Immature natural killer cell (primary cell): ENCODE results near the gene SCAMP5. TPM values are rescaled to one million over a fixed set of nuclear protein-coding genes. Genes with fewer than 3 reads are reported as not detected.

Source experiments
- DNase-seq, 3 donors: peaks; one replicate each; pipeline ENCODE4 v3.0.0; 2022; ENCODE audit warnings: mixed read lengths in 1 of 3
- H3K27ac Mint-ChIP-seq, 6 donors: one replicate each; pipeline ENCODE4 v1.8.0; 2020; ENCODE audit warnings: mixed read lengths in 6 of 6, mild to moderate bottlenecking in 5 of 6, inconsistent platforms in 4 of 6, moderate library complexity in 3 of 6
- H3K27me3 Mint-ChIP-seq, 3 donors: one replicate each; pipeline ENCODE4 v1.8.0; 2020 to 2021; ENCODE audit warnings: low read depth in 3 of 3, mild to moderate bottlenecking in 3 of 3, mixed read lengths in 3 of 3, moderate library complexity in 3 of 3, inconsistent platforms in 1 of 3
- H3K36me3 Mint-ChIP-seq, 3 donors: one replicate each; pipeline ENCODE4 v1.8.0; 2020; ENCODE audit warnings: mixed read lengths in 3 of 3, inconsistent platforms in 2 of 3, mild to moderate bottlenecking in 2 of 3
- H3K4me1 Mint-ChIP-seq, 2 donors: one replicate each; pipeline ENCODE4 v1.8.0; 2020; ENCODE audit warnings: inconsistent platforms in 2 of 2, mild to moderate bottlenecking in 2 of 2, mixed read lengths in 2 of 2, moderate library complexity in 1 of 2
- H3K4me3 Mint-ChIP-seq, 5 donors: one replicate each; pipeline ENCODE4 v1.8.0; 2020; ENCODE audit warnings: mild to moderate bottlenecking in 5 of 5, mixed read lengths in 5 of 5, inconsistent platforms in 3 of 5, moderate library complexity in 3 of 5
- H3K9me3 Mint-ChIP-seq, 6 donors: one replicate each; pipeline ENCODE4 v1.8.0; 2020; ENCODE audit warnings: mild to moderate bottlenecking in 6 of 6, mixed read lengths in 6 of 6, inconsistent platforms in 4 of 6, moderate library complexity in 3 of 6
- polyA plus RNA-seq, 3 donors: library from polyadenylated mRNA; unstranded; fragments of 300-500 nt; fragmentation: Illumina TruSeq; gene quantifications; one replicate each; pipeline ENCODE4 v1.2.3, GENCODE V29; 2021

Gene SCAMP5
- polyA plus RNA-seq, 3 donors from 2014 or later, result not detected

DNA sequence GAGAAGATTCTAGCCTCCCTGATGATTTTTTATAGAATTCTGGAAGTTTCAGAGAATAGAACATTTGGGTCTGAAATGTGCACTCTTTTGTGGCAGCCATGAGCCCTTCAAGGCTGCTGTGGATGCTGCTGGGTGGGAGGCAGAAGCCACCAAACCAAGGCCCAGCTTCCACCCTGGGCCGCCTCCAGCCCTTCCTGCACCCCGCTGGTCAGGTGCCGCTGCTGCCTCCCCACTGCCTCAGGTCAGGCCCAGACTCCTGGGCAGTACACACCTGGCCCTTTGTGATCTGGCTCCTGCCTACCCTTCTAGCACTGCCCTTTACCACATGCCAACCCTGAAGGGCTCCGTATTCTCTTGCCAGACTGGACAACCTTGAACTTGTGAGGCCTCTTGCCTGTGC, 56.3 kb downstream of the SCAMP5 start:
- no peaks in the 10 kb centered on the region for H3K27me3 Mint-ChIP-seq
- DNase-seq, result no peak
- no peak overlapping the region for H3K4me3 Mint-ChIP-seq
- H3K36me3 Mint-ChIP-seq, result peaks cover 0 to 5% (median 0%) of the 10 kb centered on the region in 3 donors
- peak overlapping the region in 1 of 6 donors; percentile 60 for H3K27ac Mint-ChIP-seq
- H3K9me3 Mint-ChIP-seq, result no peaks in the 10 kb centered on the region
- H3K4me1 Mint-ChIP-seq, result peaks cover 19 to 25% of the 10 kb centered on the region in 2 donors

DNA sequence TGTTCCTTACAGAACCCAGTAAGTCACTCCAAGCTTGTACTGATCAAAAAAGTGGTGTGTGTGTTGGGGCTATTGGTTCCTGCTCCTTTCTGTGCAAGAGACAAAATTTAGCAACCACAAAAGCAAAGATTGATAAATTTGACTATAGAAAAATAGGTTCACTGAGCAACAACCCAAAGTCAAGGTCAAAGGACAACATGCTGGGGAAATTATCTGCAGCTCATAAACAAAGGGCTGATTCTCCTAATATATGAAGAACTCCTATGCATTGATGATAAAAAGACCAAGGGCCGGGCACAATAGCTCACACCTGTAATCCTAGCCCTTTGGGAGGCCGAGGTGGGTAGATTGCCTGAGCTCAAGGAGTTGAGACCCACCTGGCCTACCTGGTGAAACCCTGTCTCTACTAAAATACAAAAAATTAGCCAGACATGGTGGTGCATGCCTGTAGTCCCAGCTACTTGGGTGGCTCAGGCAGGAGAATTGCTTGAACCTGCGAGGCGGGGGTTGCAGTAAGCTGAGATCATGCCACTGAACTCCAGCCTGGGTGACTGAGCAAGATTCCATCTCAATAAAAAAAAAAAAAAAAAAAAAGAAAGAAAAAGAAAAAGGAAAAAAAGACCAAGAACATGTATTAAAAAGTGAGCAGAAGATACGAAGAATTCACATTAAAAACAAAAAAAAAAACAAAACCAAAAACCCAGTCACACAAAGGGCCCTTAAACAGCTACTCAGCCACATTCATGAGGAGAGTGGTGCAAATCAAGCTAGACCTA, 57.8 kb downstream of the SCAMP5 start:
- Mint-ChIP-seq H3K27me3 (no peaks in the 10 kb centered on the region), H3K4me3 (no peak overlapping the region), H3K4me1 (peaks cover 14 to 15% of the 10 kb centered on the region in 2 donors), H3K9me3 (no peaks in the 10 kb centered on the region), H3K36me3 (peaks cover 0 to 5% (median 0%) of the 10 kb centered on the region in 3 donors), H3K27ac (no peak overlapping the region)
- DNase-seq, result no peak

DNA sequence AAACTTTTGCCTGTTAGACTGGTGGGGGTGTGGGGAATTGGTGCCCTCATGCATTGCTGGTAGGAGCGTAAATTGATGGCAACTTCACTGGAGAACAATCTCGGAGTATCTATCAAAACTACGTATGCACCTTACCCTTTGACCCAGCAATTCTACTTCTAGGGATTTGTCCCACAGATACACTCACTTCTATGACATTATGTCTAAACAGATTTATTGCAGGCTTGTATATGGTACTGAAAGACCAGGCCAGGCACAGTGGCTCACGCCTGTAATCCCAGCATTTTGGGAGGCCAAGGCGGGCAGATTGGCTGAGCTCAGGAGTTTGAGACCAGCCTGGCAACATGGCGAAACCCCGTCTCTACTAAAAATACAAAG, 58.4 kb downstream of the SCAMP5 start:
- DNase-seq, result no peak
- H3K4me3 Mint-ChIP-seq, result no peak overlapping the region
- no peak overlapping the region for H3K27ac Mint-ChIP-seq

DNA sequence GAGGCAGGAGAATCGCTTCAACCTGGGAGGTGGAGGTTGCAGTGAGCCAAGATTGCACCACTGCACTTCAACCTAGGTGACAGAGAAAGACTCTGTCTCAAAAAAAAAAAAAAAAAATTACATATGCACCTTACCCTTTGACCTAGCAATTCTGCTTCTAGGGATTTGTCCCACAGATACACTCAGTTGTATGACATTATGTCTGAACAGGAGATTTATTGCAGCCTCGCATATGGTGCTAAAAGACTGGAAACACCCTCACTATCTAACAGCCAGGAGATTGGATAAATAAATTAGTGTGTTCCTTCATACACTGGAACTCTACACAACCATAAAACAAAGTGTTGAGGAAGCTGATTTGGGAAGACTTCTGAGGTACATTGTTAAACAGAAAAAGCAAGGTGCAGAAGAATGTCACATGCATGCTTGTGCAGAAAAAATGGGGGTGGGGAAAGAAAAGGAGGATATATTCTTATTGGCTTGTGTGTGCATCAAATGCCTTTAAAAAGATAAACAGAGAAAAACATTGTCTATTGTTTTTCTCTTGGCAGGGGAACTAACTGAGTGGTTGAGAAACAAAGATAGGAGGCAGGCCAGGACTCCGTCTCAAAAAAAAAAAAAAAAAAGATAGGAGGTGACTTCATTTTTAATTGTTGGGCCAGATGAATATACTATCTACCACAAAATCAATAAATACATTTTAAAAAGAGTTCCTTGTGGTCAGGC, 59.0 kb downstream of the SCAMP5 start:
- no peaks in the 10 kb centered on the region for H3K9me3 Mint-ChIP-seq

More for the DNA sequence above, 58.4 kb downstream of the SCAMP5 start:
- Mint-ChIP-seq H3K4me1 (peaks cover 16 to 19% of the 10 kb centered on the region in 2 donors), H3K27me3 (no peaks in the 10 kb centered on the region), H3K9me3 (no peaks in the 10 kb centered on the region), H3K36me3 (peaks cover 0 to 3% (median 0%) of the 10 kb centered on the region in 3 donors)

DNA sequence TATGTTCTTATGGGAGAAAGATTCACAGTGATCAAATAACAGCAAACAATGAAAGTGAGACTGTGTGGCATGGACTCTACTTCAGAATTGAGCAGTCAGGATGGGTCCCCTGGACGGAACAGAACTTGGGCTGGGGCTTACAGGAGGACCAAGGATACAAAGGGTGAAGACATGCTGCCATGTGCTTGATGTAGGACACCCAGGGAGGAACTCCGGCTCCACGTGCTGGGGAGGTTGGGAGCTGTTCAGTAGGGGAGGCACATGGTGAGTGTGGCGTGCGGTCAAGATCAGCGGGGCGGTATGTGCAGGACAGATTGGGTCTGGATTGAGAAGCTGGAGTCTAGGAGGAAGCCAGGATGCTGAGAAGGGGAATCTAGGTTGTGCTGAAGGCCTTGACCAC, 60.7 kb downstream of the SCAMP5 start:
- H3K4me1 Mint-ChIP-seq, result peaks cover 18 to 23% of the 10 kb centered on the region in 2 donors
- DNase-seq, result no peak
- H3K27me3 Mint-ChIP-seq, result peaks cover 0 to 2% (median 0%) of the 10 kb centered on the region in 3 donors
- no peak overlapping the region for H3K4me3 Mint-ChIP-seq
- H3K27ac Mint-ChIP-seq, result peak overlapping the region in 5 of 6 donors; percentile 25 to 44 (median 37)
- H3K9me3 Mint-ChIP-seq, result no peaks in the 10 kb centered on the region
- no peaks in the 10 kb centered on the region for H3K36me3 Mint-ChIP-seq

More for the DNA sequence above, 59.0 kb downstream of the SCAMP5 start:
- Mint-ChIP-seq H3K36me3 (no peaks in the 10 kb centered on the region), H3K4me1 (peaks cover 14 to 19% of the 10 kb centered on the region in 2 donors), H3K27ac (peak overlapping the region in 2 of 6 donors; percentile 17 to 22), H3K4me3 (no peak overlapping the region), H3K27me3 (peaks cover 0 to 2% (median 0%) of the 10 kb centered on the region in 3 donors)
- DNase-seq, result no peak

DNA sequence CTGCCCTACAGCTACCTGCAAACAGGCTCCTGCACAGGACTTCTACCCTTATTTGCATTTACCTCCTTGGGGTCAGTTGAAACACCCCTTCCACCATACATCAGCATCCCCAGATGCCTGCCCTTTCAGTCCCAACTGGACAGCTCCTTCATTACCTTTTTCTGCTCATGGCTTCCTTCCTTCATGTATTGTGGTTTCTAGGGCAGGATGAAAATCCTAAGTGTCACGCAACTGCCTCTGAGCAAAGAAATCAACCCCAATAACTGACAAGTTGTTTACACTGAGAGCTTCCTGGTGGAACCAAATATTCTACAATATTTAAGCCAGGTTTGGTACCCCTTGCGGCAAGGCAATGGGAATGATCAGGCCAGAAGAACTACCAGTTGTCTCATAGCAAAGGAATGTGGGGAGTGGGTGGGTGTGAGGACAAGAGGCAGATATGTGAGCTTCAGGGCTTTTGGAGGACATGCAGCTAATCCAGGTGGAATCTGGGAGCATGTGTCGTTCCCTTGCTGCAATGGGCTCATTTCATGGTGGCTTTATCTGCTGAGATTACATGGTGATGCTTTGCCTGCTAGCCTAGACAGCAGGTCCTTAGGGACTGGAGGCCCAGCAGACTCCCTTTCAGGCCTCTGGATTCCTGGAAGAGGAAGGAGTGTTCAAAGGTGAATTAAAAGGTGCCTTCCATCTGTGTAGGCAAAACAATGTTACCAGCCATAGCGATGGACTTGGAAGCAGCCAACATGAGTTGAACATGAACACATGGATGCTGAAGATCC, 63.0 kb downstream of the SCAMP5 start:
- peaks cover 0 to 3% (median 2%) of the 10 kb centered on the region in 3 donors for H3K27me3 Mint-ChIP-seq
- peak overlapping the region in 2 of 6 donors; percentile 12 to 43 for H3K27ac Mint-ChIP-seq
- no peaks in the 10 kb centered on the region for H3K9me3 Mint-ChIP-seq
- H3K4me1 Mint-ChIP-seq, result peaks cover 26 to 30% of the 10 kb centered on the region in 2 donors
- H3K36me3 Mint-ChIP-seq, result no peaks in the 10 kb centered on the region
- no peak for DNase-seq
- no peak overlapping the region for H3K4me3 Mint-ChIP-seq

DNA sequence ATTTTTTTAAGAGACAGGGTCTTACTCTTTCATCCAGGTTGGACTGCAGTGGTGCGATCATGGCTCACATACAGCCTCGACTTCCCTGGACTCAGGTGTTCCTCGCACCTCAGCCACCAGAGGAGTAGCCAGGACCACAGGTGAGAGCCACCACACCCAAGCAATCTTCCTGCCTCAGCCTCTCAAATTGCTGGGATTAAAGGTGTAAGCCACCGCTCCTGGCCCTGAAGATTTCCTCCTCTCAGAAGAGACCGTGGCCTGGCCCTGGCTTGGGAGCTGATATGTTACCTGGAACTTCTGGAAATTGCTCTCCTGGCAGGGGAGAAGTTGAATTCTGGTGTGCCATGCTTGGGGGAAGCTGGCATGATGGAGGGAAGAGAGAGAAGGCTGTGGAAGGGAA, 64.2 kb downstream of the SCAMP5 start:
- Mint-ChIP-seq H3K9me3 (no peaks in the 10 kb centered on the region), H3K4me3 (no peak overlapping the region), H3K27ac (no peak overlapping the region), H3K4me1 (peaks cover 26 to 30% of the 10 kb centered on the region in 2 donors), H3K27me3 (peaks cover 2 to 3% (median 3%) of the 10 kb centered on the region in 3 donors), H3K36me3 (no peaks in the 10 kb centered on the region)
- DNase-seq, result no peak

DNA sequence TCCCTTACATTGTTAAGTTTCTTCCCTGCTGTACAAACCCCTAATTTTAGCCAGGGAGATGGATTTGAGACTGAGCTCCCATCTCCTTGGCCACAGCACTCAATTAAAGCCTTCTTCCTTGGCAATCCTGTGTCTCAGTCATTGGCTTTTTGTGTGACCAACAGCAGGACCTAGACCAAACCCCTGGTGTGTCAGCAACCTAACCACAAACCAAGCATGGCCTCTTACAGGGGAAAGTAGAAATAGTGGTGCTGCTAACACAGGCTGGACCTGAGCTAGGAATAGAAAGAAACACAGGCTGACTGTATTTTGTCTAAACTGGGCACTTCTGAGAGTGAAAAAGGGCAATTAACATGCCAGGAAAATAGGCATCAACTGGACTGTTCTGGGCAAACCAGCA, 65.9 kb downstream of the SCAMP5 start:
- H3K27me3 Mint-ChIP-seq, result peaks cover 2 to 4% (median 3%) of the 10 kb centered on the region in 3 donors

DNA sequence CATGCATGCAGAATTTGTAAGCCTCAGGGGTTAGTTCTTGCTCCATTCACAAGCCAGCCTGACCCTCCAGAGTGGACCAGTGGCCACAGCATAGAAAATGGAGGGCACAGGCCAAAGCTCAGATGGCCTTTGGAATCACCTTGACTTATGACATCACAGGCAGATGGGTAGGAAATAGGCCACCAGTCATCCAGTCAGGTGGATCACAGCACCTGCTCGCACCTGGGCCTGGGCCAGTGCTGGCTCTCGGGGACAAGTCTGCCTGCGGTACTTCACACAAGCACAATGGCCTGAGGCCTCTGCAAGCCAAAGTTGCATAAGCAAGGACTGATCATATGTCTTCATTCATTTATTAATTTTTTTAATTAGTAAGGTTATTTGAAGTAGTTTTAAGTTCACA, 67.3 kb downstream of the SCAMP5 start:
- H3K27me3 Mint-ChIP-seq, result peaks cover 2 to 4% (median 3%) of the 10 kb centered on the region in 3 donors
- no peaks in the 10 kb centered on the region for H3K36me3 Mint-ChIP-seq
- H3K4me1 Mint-ChIP-seq, result peaks cover 46 to 51% of the 10 kb centered on the region in 2 donors
- no peak for DNase-seq
- H3K9me3 Mint-ChIP-seq, result no peaks in the 10 kb centered on the region
- H3K4me3 Mint-ChIP-seq, result no peak overlapping the region
- H3K27ac Mint-ChIP-seq, result no peak overlapping the region

More for the DNA sequence above, 65.9 kb downstream of the SCAMP5 start:
- H3K4me1 Mint-ChIP-seq, result peaks cover 34 to 40% of the 10 kb centered on the region in 2 donors
- peak overlapping the region in 5 of 6 donors; percentile 26 to 76 (median 58) for H3K27ac Mint-ChIP-seq
- H3K4me3 Mint-ChIP-seq, result peak overlapping the region in 4 of 5 donors; percentile 3 to 48 (median 28)
- no peaks in the 10 kb centered on the region for H3K36me3 Mint-ChIP-seq
- peak; percentile 33 to 37 (median 36) for DNase-seq
- no peaks in the 10 kb centered on the region for H3K9me3 Mint-ChIP-seq

DNA sequence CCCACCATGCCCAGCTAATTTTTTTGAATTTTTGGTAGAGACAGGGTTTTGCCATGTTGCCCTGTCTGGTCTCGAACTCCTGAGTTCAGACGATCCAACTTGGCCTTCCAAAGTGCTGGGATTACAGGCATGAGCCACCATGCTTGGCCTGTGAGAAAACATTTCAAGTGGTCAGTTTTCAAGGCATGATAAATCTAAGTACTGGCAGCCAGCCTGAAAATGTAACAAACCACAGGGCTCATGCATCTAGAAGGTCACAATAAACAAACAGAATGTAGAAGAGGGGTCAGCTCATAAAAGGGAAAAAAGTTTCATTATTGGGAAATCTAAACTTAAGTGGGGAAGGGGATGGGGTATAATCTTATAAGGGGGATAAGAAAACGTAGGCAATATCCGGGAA, 68.0 kb downstream of the SCAMP5 start:
- H3K9me3 Mint-ChIP-seq, result no peaks in the 10 kb centered on the region
- H3K4me1 Mint-ChIP-seq, result peaks cover 47 to 49% of the 10 kb centered on the region in 2 donors
- no peaks in the 10 kb centered on the region for H3K36me3 Mint-ChIP-seq
- H3K27ac Mint-ChIP-seq, result no peak overlapping the region
- DNase-seq, result no peak
- H3K27me3 Mint-ChIP-seq, result peaks cover 2 to 4% (median 3%) of the 10 kb centered on the region in 3 donors
- no peak overlapping the region for H3K4me3 Mint-ChIP-seq

DNA sequence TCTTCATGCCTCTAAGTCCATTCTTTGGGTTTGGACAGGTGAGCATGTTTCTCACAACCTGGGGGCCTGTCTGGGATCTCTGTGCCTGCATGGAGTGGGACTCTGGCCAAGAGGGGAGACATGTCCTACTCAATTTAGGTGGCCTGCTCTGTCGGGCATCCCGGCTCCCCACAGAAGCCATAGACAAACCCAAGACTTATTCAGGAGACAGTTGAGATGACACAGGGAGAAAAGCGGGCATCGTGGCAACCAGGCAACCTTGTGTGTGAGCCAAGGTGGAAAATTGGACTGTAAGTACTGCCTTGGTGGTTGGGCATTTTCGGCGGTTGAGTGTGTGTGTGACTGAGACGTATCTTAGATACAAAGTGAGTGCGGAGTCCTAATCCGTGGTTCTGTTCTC, 68.5 kb downstream of the SCAMP5 start:
- Mint-ChIP-seq H3K4me3 (no peak overlapping the region), H3K36me3 (no peaks in the 10 kb centered on the region), H3K27ac (peak overlapping the region in 1 of 6 donors; percentile 11), H3K9me3 (no peaks in the 10 kb centered on the region), H3K27me3 (peaks cover 2 to 4% (median 4%) of the 10 kb centered on the region in 3 donors), H3K4me1 (peaks cover 44 to 53% of the 10 kb centered on the region in 2 donors)
- no peak for DNase-seq

DNA sequence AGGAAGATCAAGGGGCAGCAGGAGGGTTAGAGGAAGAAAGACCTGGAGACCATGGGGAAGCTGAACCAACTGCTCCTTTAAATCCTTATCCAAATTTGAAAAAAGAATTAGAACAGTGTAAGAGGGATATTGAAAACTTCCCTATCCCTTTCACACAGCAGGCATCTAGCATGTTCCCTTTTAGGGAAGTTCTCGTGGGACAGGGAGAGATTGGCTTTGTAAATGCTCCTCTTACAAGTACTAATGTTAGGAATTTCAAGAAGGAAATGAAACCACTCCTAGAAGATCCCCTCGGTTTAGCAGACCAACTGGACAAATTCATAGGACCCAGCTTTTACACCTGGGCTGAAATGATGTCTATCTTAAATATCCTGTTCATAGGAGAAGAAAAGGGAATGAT, 69.5 kb downstream of the SCAMP5 start:
- H3K36me3 Mint-ChIP-seq, result no peaks in the 10 kb centered on the region
- H3K4me1 Mint-ChIP-seq, result peaks cover 51 to 57% of the 10 kb centered on the region in 2 donors
- no peak for DNase-seq
- no peak overlapping the region for H3K27ac Mint-ChIP-seq
- peaks cover 0 to 4% (median 4%) of the 10 kb centered on the region in 3 donors for H3K27me3 Mint-ChIP-seq
- H3K9me3 Mint-ChIP-seq, result no peaks in the 10 kb centered on the region
- no peak overlapping the region for H3K4me3 Mint-ChIP-seq

DNA sequence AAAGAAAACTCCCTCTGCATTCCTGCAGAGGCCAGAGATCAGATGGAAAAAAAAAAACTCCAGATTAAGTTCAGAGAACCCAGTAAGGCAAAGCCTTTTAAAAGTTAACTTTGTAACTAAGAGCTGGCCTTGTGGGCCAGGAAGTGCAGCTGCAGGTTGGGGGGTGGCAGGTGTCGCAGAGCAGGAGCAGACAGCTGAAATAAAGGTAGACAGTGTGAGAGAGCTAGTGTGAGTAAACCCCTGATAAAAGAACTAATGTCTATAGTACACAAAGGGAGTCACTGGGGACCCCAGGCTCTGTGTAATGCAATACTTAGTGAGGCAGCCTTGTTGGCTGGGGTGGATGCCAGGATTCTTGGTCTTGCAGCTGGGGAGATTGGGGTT, 70.1 kb downstream of the SCAMP5 start:
- peaks cover 53 to 57% of the 10 kb centered on the region in 2 donors for H3K4me1 Mint-ChIP-seq
- no peak for DNase-seq
- no peaks in the 10 kb centered on the region for H3K36me3 Mint-ChIP-seq
- H3K9me3 Mint-ChIP-seq, result no peaks in the 10 kb centered on the region
- peak overlapping the region in 2 of 5 donors; percentile 16 to 38 for H3K4me3 Mint-ChIP-seq
- H3K27ac Mint-ChIP-seq, result peak overlapping the region in 5 of 6 donors; percentile 5 to 58 (median 23)
- peaks cover 0 to 4% (median 4%) of the 10 kb centered on the region in 3 donors for H3K27me3 Mint-ChIP-seq
